HT-29 (cell line): Measurements from ENCODE around the gene HS6ST1. TPM values are rescaled to one million over a fixed set of nuclear protein-coding genes. Genes with fewer than 3 reads are reported as not detected.

Source experiments
- DNase-seq: peaks from one replicate; pipeline ENCODE4 v3.0.0-alpha.2; 2015; ENCODE audit warnings: low spot score
- total RNA-seq: library from RNA; depleted of rRNA; stranded (reverse); fragments of >200 nt; shearing (Covaris generic); gene quantifications from 2 replicates; pipeline ENCODE4 v1.2.3, GENCODE V29; 2014

The HS6ST1 gene
- total RNA-seq, 1 experiment from 2014 or later = 17.7 TPM

GRCh38 chr2:128298846-128299507, 19.7 kb downstream of the HS6ST1 start:
- DNase-seq = no peak

GRCh38 chr2:128298286-128298685, 20.4 kb downstream of the HS6ST1 start:
- no peak for DNase-seq

- DNase-seq = no peak
Measured at GRCh38 chr2:128293870-128294455, 24.7 kb downstream of the HS6ST1 start.

GRCh38 chr2:128293426-128293755, 25.3 kb downstream of the HS6ST1 start:
- no peak for DNase-seq

GRCh38 chr2:128292599-128293425, 25.9 kb downstream of the HS6ST1 start:
- peak; percentile 26 for DNase-seq

- DNase-seq = no peak
Measured at GRCh38 chr2:128291844-128292598, 26.6 kb downstream of the HS6ST1 start.

GRCh38 chr2:128291161-128291843, 27.4 kb downstream of the HS6ST1 start:
- DNase-seq = no peak

GRCh38 chr2:128290356-128290755, 28.3 kb downstream of the HS6ST1 start:
- no peak for DNase-seq

GRCh38 chr2:128289439-128289838, 29.2 kb downstream of the HS6ST1 start:
- DNase-seq = no peak

- DNase-seq = no peak
Measured at GRCh38 chr2:128288781-128289180, 29.9 kb downstream of the HS6ST1 start.

- no peak for DNase-seq
Measured at GRCh38 chr2:128287780-128288735, 30.6 kb downstream of the HS6ST1 start.

GRCh38 chr2:128286905-128287779, 31.5 kb downstream of the HS6ST1 start:
- DNase-seq = no peak

- no peak for DNase-seq
Measured at GRCh38 chr2:128286011-128286721, 32.5 kb downstream of the HS6ST1 start.

GRCh38 chr2:128285329-128285931, 33.2 kb downstream of the HS6ST1 start:
- no peak for DNase-seq

- no peak for DNase-seq
Measured at GRCh38 chr2:128284841-128285240, 33.8 kb downstream of the HS6ST1 start.

GRCh38 chr2:128284037-128284441, 34.6 kb downstream of the HS6ST1 start:
- no peak for DNase-seq

- no peak for DNase-seq
Measured at GRCh38 chr2:128282976-128283810, 35.5 kb downstream of the HS6ST1 start.
